ENCODE data around the gene FDXR.

DNA sequence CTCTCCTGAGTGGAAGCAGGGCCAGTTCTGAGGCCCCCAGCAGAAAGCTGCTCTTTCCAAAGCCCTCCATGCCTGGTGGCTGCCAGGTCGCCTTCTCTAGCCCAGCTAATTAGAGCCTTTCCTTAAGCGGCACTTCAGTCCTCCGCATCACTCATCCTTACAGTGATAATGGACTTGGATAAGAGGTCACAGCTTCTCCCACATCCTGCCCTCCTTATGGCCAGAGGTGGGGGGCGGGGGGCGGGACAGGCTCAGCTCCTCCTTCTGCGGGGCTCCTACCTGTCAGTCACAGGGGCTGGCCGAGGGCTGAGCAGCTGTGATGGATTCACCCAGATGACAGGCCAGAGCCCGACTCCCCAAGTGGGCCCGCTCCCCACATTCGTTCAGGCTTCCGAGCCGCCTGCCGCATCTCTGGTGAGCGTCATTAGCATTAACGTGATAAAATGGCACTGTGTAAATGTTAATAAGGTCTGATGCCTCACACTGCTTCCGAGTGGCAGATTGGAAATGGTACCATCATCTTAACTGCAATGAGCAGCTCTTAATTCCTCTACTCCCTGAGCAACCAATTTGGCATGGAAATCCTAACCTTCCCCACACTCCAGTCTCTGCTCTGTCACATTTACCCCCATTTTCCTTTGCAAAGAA, 54.4 kb downstream of the FDXR start:
- TF ChIP-seq POLR3G (IDR thresholded peaks at IDR 0.05; ENCODE audit: extremely low read depth, insufficient read length, insufficient replicate concordance) (no peak), CEBPB (tag; IDR thresholded peaks at IDR 0.05) (no peak), TCF7 (IDR thresholded peaks at IDR 0.05; ENCODE audit: borderline replicate concordance) (no peak), TAF1 (IDR thresholded peaks at IDR 0.05; ENCODE audit: control insufficient read depth, extremely low read depth, insufficient read depth, low read length, severe bottlenecking) (no peak), RBM25 (IDR thresholded peaks at IDR 0.05; ENCODE audit: low read depth, low read length, severe bottlenecking) (no peak)
- TF ChIP-seq, protein P1, sequence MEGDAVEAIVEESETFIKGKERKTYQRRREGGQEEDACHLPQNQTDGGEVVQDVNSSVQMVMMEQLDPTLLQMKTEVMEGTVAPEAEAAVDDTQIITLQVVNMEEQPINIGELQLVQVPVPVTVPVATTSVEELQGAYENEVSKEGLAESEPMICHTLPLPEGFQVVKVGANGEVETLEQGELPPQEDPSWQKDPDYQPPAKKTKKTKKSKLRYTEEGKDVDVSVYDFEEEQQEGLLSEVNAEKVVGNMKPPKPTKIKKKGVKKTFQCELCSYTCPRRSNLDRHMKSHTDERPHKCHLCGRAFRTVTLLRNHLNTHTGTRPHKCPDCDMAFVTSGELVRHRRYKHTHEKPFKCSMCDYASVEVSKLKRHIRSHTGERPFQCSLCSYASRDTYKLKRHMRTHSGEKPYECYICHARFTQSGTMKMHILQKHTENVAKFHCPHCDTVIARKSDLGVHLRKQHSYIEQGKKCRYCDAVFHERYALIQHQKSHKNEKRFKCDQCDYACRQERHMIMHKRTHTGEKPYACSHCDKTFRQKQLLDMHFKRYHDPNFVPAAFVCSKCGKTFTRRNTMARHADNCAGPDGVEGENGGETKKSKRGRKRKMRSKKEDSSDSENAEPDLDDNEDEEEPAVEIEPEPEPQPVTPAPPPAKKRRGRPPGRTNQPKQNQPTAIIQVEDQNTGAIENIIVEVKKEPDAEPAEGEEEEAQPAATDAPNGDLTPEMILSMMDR (IDR thresholded peaks at IDR 0.05 in 2 of 3, conservative IDR thresholded peaks at IDR 0.05 in 1 of 3; ENCODE audit: insufficient read depth in 2 of 3, low read depth in 1 of 3, low read length in 3 of 3): no peak
- TF ChIP-seq, protein P2, sequence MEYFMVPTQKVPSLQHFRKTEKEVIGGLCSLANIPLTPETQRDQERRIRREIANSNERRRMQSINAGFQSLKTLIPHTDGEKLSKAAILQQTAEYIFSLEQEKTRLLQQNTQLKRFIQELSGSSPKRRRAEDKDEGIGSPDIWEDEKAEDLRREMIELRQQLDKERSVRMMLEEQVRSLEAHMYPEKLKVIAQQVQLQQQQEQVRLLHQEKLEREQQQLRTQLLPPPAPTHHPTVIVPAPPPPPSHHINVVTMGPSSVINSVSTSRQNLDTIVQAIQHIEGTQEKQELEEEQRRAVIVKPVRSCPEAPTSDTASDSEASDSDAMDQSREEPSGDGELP (CRISPR knock-in tag; IDR thresholded peaks at IDR 0.05; ENCODE audit: borderline replicate concordance): no peak
